LNCAP (cell line): ENCODE data around the gene DNMT3L.
"Not testable (repeated sequence)": the region's sequence is repeated elsewhere in the genome, so short reads cannot be mapped to it uniquely, and the experiment has no call there.

Experiments
- TF ChIP-seq, protein P1 (sequence below): fragments of 450-650 bp; IDR thresholded peaks from 2 replicates; pipeline ENCODE4 v1.5.1; 2017; ENCODE audit warnings: mild to moderate bottlenecking

DNMT3L gene

DNA sequence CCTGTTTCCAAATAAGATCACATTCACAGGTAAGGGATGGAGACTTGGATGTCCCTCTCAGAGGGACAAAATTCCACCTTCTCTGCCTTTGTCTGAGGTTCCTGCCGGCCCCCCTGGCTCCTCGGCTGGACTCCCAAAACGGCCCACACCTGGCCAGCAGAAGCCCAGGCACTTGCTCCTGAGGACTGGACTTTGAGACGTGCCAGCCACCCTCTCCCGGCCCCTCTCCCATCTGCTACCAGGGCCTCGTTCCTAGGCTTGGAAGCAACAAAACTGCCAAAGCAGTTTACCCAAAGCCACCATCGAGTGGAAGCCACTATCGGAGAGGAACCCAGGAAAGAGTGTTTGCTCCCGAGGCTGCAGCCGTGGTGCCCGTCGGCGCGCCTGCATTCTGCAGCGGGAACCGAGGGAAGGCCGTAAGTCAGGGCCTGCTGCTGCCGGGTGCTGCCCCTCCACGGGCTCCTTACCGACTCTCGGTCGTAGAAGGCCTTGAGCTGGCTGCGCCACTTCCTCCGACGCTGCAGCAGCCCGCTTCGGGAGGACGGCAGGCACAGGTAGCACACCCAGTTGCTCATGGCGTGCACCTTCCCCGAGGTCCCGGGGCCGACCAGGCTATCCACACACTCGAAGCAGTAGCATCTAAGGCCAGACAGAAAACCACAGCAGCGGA is 3.5 kb downstream of the DNMT3L start:
- TF ChIP-seq, protein P1, sequence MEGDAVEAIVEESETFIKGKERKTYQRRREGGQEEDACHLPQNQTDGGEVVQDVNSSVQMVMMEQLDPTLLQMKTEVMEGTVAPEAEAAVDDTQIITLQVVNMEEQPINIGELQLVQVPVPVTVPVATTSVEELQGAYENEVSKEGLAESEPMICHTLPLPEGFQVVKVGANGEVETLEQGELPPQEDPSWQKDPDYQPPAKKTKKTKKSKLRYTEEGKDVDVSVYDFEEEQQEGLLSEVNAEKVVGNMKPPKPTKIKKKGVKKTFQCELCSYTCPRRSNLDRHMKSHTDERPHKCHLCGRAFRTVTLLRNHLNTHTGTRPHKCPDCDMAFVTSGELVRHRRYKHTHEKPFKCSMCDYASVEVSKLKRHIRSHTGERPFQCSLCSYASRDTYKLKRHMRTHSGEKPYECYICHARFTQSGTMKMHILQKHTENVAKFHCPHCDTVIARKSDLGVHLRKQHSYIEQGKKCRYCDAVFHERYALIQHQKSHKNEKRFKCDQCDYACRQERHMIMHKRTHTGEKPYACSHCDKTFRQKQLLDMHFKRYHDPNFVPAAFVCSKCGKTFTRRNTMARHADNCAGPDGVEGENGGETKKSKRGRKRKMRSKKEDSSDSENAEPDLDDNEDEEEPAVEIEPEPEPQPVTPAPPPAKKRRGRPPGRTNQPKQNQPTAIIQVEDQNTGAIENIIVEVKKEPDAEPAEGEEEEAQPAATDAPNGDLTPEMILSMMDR: no peak

DNA sequence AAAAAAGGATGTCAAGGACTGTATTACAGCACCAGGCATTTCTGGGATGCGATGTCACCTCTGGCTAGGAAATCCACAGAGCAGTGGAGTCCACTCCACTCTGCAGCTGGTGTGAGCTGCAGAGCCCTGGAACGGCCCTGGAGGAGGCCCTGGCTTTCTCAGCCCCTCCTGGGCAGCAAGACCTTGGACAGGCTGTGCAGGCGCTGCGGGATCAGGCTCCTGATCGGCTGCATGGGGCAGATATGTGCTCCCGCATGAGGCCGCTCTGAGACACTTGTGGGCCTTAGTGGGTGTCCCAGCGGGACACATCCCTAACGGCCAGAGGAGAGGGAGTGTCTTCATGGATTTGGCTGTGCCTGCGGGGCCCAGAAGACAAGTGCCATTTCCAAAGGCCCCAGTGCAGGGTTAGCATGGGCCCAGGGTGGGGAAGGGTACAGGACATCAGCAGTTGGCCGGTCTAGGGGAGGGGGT is 6.2 kb downstream of the DNMT3L start:
- TF ChIP-seq, protein P1: no peak

DNA sequence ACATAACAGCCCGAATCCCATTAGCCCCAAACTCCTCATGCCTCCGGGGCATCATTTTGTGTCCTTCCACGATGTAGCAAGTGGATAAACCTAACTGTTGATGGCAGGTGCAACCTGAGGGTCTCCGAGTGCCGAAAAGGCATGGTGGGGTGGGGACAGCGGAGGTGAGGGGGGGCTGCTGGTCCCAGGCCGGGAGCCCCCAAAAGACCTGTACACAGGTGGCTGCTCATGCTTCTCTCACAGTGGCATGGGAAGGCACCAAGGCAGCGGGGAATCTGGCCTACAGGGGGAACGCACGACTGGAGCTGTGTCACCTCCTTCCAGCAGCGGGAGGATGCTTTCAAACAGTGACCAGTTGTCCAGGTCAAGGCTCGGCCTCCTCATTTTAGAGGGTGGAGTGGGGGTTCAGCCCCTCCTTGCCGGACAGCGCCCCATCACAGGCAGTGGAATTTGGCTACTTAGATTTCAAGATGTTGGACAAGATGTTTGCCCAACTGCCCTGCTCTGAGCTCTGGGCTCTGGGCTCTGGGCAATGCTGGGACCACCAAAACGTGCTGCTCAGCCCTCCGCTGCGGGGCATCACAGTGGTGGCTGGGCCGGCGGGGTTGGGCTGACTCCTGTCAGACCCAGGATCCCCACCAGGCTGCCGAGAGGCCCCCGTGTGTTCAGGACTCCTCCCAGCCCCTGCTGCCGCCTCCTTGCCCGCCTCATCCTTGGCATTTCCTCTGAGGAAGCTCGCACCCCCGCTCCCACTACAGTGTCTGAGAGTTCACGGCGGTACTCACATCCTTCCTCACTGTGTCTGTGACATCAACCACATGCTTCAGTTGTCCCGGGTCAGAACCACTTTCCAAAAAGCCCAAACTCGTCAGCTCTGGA is 7.6 kb downstream of the DNMT3L start:
- TF ChIP-seq, protein P1: no peak

DNA sequence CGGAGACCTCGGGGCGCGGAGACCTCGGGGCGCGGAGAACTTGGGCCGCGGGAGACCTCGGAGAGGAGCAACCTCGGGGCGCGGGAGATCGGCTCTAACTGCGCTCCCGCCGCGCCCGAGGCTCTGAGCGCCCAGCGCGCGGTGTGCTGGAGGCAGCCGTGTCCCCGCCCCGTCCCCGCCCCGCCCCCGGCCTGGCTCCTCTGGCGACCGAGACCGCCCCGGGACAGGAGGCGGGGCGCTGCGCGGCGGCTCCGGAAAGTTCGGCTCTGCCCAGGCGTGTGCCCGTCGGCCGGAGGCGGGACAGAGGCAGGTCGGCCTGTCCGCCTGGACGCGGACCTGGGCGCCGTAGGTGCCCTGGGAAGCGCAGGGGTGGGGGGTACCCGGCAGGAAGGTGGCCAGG is 20.9 kb downstream of the DNMT3L start, which contains the start of gene ICOSLG:
TSS of gene ICOSLG (minus strand) at position 102 of the 400 bp plus-strand sequence. CDS start 126 bp downstream, outside the sequence.
- TF ChIP-seq, protein P1: not testable (repeated sequence)

DNA sequence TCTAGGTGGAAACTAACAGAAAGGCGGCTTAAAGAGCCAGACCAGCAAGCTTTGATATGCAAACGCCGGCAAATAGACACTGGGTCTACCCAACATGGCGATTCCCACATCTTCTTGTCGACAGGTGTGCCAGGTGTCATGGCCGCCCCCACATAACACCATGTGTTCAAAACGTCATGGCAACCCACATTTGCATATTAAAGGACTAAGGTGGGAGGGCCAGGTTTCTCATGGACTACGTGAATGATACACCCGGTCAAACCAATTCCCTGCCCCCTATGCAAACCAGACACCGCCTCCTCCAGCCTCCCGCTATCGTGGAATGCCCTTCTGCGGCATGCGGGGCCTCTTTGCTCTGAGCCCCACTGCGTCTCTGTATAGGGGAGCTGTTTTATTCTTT is 62.2 kb downstream of the DNMT3L start:
- TF ChIP-seq, protein P1: no peak
